Loucy (cell line): ENCODE data around the gene FMO1.

Experiments used
- H2AFZ ChIP-seq: fragments of 200-600 bp; sonication (generic); 2 replicates; pipeline ENCODE4 v1.6.0; 2016; ENCODE audit warnings: antibody characterized with exemption, mild to moderate bottlenecking, low read length, moderate library complexity
- H3F3A ChIP-seq: fragments of 200-600 bp; 2 replicates; pipeline ENCODE4 v1.6.0; 2016; ENCODE audit warnings: antibody characterized with exemption, low read depth, mild to moderate bottlenecking
- H3K27me3 ChIP-seq: fragments of 200-600 bp; sonication (generic); 2 replicates; pipeline ENCODE4 v1.6.1; 2014; ENCODE audit warnings: low read length, mild to moderate bottlenecking; ENCODE audit not compliant: insufficient read depth, poor library complexity, severe bottlenecking
- H3K36me3 ChIP-seq: fragments of 200-600 bp; sonication (generic); 2 replicates; pipeline ENCODE4 v1.6.1; 2016; ENCODE audit warnings: low read length; ENCODE audit not compliant: insufficient read depth
- H3K4me1 ChIP-seq: fragments of 200-600 bp; sonication (generic); 2 replicates; pipeline ENCODE4 v1.5.1; 2014; ENCODE audit warnings: low read length, mild to moderate bottlenecking; ENCODE audit not compliant: insufficient read depth, poor library complexity, severe bottlenecking
- H3K4me2 ChIP-seq: fragments of 200-600 bp; sonication (generic); 2 replicates; pipeline ENCODE4 v1.6.0; 2014; ENCODE audit warnings: antibody characterized with exemption, low read length, low read depth, mild to moderate bottlenecking; ENCODE audit not compliant: poor library complexity, severe bottlenecking
- H3K4me3 ChIP-seq: fragments of 200-600 bp; sonication (generic); 2 replicates; pipeline ENCODE4 v1.5.1; 2014; ENCODE audit warnings: low read length, mild to moderate bottlenecking, mixed read lengths; ENCODE audit not compliant: poor library complexity, severe bottlenecking
- H3K79me2 ChIP-seq: fragments of 200-600 bp; sonication (generic); 2 replicates; pipeline ENCODE4 v1.6.1; 2014; ENCODE audit warnings: low read length; ENCODE audit not compliant: insufficient read depth
- H3K9ac ChIP-seq: fragments of 200-600 bp; sonication (generic); 2 replicates; pipeline ENCODE4 v1.6.0; 2014; ENCODE audit warnings: mild to moderate bottlenecking, low read depth, low read length, moderate library complexity; ENCODE audit not compliant: poor library complexity, severe bottlenecking
- H3K9me2 ChIP-seq: fragments of 200-600 bp; sonication (generic); replicated peaks from 2 replicates; pipeline ENCODE4 v1.6.1; 2016; ENCODE audit warnings: low read depth, low read length, mixed read lengths
- H3K9me3 ChIP-seq: fragments of 200-600 bp; sonication (generic); 2 replicates; pipeline ENCODE4 v1.6.1; 2014; ENCODE audit warnings: mild to moderate bottlenecking, antibody characterized with exemption, low read length, low read depth; ENCODE audit not compliant: insufficient read depth
- H4K20me1 ChIP-seq: fragments of 200-600 bp; sonication (generic); 2 replicates; pipeline ENCODE4 v1.6.0; 2014; ENCODE audit warnings: antibody characterized with exemption, low read length, mild to moderate bottlenecking; ENCODE audit not compliant: insufficient read depth, poor library complexity, severe bottlenecking
- EZH2phosphoT487 ChIP-seq: fragments of 200-600 bp; IDR thresholded peaks from 2 replicates; pipeline ENCODE4 v1.6.1; 2018; ENCODE audit warnings: antibody characterized with exemption, mild to moderate bottlenecking, moderate library complexity, borderline replicate concordance
- TF ChIP-seq, protein P1 (sequence below): fragments of 200-600 bp; sonication (generic); conservative IDR thresholded peaks from 2 replicates; pipeline ENCODE4 v1.5.1; 2014; ENCODE audit warnings: mild to moderate bottlenecking, antibody characterized with exemption, low read length

The FMO1 gene, protein sequence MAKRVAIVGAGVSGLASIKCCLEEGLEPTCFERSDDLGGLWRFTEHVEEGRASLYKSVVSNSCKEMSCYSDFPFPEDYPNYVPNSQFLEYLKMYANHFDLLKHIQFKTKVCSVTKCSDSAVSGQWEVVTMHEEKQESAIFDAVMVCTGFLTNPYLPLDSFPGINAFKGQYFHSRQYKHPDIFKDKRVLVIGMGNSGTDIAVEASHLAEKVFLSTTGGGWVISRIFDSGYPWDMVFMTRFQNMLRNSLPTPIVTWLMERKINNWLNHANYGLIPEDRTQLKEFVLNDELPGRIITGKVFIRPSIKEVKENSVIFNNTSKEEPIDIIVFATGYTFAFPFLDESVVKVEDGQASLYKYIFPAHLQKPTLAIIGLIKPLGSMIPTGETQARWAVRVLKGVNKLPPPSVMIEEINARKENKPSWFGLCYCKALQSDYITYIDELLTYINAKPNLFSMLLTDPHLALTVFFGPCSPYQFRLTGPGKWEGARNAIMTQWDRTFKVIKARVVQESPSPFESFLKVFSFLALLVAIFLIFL

DNA sequence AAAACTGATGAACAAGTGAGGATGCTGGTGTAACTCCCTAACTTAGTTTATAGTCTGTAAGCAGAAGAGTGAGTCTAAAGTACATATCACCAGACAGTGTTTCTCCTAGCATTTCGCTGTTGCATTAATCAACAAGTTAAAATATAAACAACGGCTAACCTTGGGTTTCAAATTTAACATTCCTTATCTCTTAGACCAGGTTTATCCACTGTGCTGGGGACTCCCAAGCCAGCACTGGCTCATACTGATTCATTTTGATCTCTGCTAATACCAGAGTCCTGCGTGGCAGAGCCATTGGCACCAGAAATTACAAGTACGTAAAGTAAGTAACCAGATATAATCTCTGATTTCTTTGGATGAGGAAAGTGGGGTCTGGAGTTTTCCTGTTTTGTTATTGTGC lies at the start of gene FMO1:
Gene FMO1 (plus strand): TSS at position 193 of the 400 bp plus-strand sequence. CDS start 9,594 bp downstream, outside the sequence.
- H3K36me3 ChIP-seq: no peaks in the 10 kb centered on the region
- no peaks in the 10 kb centered on the region for H4K20me1 ChIP-seq
- no peak within 1 kb of the TSS for H3K4me3 ChIP-seq
- no peaks in the 10 kb centered on the region for H3F3A ChIP-seq
- no peak within 1 kb of the TSS for H2AFZ ChIP-seq
- H3K79me2 ChIP-seq: no peaks in the 10 kb centered on the region
- no peak within 1 kb of the TSS for H3K4me2 ChIP-seq
- no peaks in the 10 kb centered on the region for H3K4me1 ChIP-seq
- no peaks in the 10 kb centered on the region for H3K9me2 ChIP-seq
- no peaks in the 10 kb centered on the region for H3K9me3 ChIP-seq
- TF ChIP-seq EZH2phosphoT487: no peak
- TF ChIP-seq, protein P1, sequence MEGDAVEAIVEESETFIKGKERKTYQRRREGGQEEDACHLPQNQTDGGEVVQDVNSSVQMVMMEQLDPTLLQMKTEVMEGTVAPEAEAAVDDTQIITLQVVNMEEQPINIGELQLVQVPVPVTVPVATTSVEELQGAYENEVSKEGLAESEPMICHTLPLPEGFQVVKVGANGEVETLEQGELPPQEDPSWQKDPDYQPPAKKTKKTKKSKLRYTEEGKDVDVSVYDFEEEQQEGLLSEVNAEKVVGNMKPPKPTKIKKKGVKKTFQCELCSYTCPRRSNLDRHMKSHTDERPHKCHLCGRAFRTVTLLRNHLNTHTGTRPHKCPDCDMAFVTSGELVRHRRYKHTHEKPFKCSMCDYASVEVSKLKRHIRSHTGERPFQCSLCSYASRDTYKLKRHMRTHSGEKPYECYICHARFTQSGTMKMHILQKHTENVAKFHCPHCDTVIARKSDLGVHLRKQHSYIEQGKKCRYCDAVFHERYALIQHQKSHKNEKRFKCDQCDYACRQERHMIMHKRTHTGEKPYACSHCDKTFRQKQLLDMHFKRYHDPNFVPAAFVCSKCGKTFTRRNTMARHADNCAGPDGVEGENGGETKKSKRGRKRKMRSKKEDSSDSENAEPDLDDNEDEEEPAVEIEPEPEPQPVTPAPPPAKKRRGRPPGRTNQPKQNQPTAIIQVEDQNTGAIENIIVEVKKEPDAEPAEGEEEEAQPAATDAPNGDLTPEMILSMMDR: no peak
- H3K27me3 ChIP-seq: peaks cover 13% of the 10 kb centered on the region
- H3K9ac ChIP-seq: no peak within 1 kb of the TSS

DNA sequence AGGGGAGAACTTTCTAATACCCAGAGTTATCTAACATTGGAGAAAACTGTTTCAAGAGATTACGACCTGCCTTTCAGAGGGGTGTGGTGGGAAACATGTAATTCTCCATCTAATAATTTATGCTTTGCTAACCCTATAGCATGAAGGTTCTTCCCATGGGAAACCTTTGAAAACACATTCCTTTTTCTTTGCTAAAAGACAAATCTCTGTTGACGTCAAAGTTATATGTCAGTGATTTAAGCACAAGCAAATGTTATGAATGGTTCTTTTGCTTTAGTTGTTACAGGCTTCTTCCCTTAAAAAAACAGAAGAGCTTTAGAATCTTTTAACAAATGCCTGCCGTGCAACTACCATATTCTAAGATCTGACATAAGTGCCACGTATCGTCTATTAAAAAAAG lies 44.0 kb upstream of the FMO1 start:
- H3K9ac ChIP-seq: no peak overlapping the region
- H3F3A ChIP-seq: no peaks in the 10 kb centered on the region
- H3K36me3 ChIP-seq: no peaks in the 10 kb centered on the region
- no peaks in the 10 kb centered on the region for H3K9me3 ChIP-seq
- H3K4me1 ChIP-seq: no peaks in the 10 kb centered on the region
- H4K20me1 ChIP-seq: no peaks in the 10 kb centered on the region
- no peaks in the 10 kb centered on the region for H3K79me2 ChIP-seq
- no peaks in the 10 kb centered on the region for H3K9me2 ChIP-seq
- no peak overlapping the region for H3K4me3 ChIP-seq
- peaks cover 10% of the 10 kb centered on the region for H3K27me3 ChIP-seq
- TF ChIP-seq EZH2phosphoT487: no peak
- H2AFZ ChIP-seq: no peak overlapping the region
- no peak overlapping the region for H3K4me2 ChIP-seq

DNA sequence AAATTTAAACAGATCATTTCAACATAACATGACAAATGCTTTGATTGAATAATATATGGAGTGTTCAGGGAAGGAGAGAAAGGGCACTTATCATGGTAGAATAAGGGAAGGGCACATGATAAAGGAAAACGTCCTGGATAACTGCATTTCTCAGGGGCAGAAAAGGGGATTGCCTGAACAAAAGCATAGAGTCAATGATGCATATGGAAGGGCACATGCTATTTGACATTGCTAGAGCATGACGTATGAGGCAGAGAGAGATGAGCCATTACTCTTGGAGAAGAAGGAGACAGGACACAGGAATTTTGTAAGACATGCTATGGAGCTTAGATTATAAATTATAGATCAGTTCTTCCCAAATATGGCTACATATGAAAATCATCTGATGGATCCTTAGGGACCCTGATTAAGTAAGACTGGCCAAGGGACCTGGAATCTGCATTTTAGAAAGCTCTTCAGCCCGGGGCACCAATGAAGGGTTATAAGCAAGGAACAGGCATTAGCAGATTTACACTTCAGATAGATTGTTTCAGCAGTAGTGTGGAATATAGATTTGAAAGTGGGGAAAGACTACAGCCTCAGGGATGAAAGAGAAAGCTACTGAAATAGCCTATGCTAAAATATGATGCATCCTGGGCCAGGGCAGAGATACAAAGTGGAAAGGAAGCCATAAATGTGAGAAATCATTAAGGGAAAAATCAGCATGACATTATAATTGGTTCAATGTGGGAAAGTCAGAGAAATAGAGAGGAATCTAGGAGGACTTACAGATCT lies 41.9 kb upstream of the FMO1 start:
- H3K4me1 ChIP-seq: no peaks in the 10 kb centered on the region
- TF ChIP-seq, protein P1: no peak
- no peak for TF ChIP-seq EZH2phosphoT487
- peaks cover 10% of the 10 kb centered on the region for H3K27me3 ChIP-seq
- H3K4me2 ChIP-seq: no peak overlapping the region
- no peaks in the 10 kb centered on the region for H4K20me1 ChIP-seq
- H3K9ac ChIP-seq: no peak overlapping the region
- H3K9me2 ChIP-seq: no peaks in the 10 kb centered on the region
- no peaks in the 10 kb centered on the region for H3F3A ChIP-seq
- no peaks in the 10 kb centered on the region for H3K79me2 ChIP-seq
- H2AFZ ChIP-seq: no peak overlapping the region
- no peak overlapping the region for H3K4me3 ChIP-seq
- H3K36me3 ChIP-seq: no peaks in the 10 kb centered on the region
- no peaks in the 10 kb centered on the region for H3K9me3 ChIP-seq
